Upper lobe of right lung (tissue), 1 donor: ENCODE measurements around the gene PARS2. TPM values are rescaled to one million over a fixed set of nuclear protein-coding genes. Genes with fewer than 3 reads are reported as not detected.
A peak's percentile ranks its signal among the peaks of the same experiment; 100 is the strongest.

Source experiments
- ATAC-seq: fragments of 200-7000 bp; cut with Tn5 transposase; one replicate; pipeline ENCODE4 v1.9.1; 2020; ENCODE audit warnings: mild to moderate bottlenecking, moderate library complexity
- DNase-seq: peaks from one replicate; pipeline ENCODE4 v3.0.0-alpha.2; 2020
- H3K27ac ChIP-seq: fragments of 200-600 bp; one replicate; pipeline ENCODE4 v1.8.0; 2022
- H3K27me3 ChIP-seq: fragments of 200-600 bp; one replicate; pipeline ENCODE4 v1.8.0; 2022; ENCODE audit warnings: mild to moderate bottlenecking
- H3K36me3 ChIP-seq: fragments of 200-600 bp; one replicate; pipeline ENCODE4 v1.8.0; 2022
- H3K4me1 ChIP-seq: fragments of 200-600 bp; one replicate; pipeline ENCODE4 v1.8.0; 2022
- H3K4me3 ChIP-seq: fragments of 200-600 bp; one replicate; pipeline ENCODE4 v1.8.0; 2022; ENCODE audit warnings: mild to moderate bottlenecking
- H3K9me3 ChIP-seq: fragments of 200-600 bp; one replicate; pipeline ENCODE4 v1.8.0; 2022
- CTCF ChIP-seq: fragments of 200-600 bp; IDR thresholded peaks from one replicate; pipeline ENCODE4 v1.8.0; 2022; ENCODE audit warnings: antibody characterized with exemption
- intact Hi-C: fragments of 100-400 bp; cut with DNase I; formaldehyde crosslinking; loops from one replicate; pipeline ENCODE4 v1.11.0; 2022
- total RNA-seq: library from RNA; stranded (reverse); fragmentation: NEBNext Ultra II Directional; extraction: Animal tissue kit (Norgen Biotek cat#: 25700); gene quantifications from one replicate; pipeline ENCODE4 v1.2.1, GENCODE V29; 2021
- donor health status: DM: no; HTN: yes; CAD: no; lungs with severe emphysema.

PARS2 gene
- total RNA-seq, 1 donor from 2014 or later: 3.5 TPM

GRCh38 chr1:54715493-54716298 is 48.6 kb downstream of the PARS2 start, which contains the start of gene TTC4:
TTC4 (plus strand) TSS chr1:54715861; CDS start chr1:54715909, 48 bp downstream.
- Histone ChIP-seq H3K27me3 (no peaks in the 10 kb centered on the region), H3K4me1 (peaks cover 9% of the 10 kb centered on the region), H3K36me3 (peaks cover 32% of the 10 kb centered on the region), H3K9me3 (no peaks in the 10 kb centered on the region), H3K4me3 (peak within 1 kb of the TSS; percentile 89), H3K27ac (peak within 1 kb of the TSS; percentile 84)
- ATAC-seq: peak; percentile 100
- DNase-seq: peak; percentile 93
- intact Hi-C loops: no loop called here
- TF ChIP-seq CTCF: no peak

- Histone ChIP-seq H3K4me3 (peak overlapping the region; percentile 89), H3K36me3 (peaks cover 25% of the 10 kb centered on the region), H3K4me1 (peaks cover 9% of the 10 kb centered on the region), H3K27me3 (no peaks in the 10 kb centered on the region), H3K9me3 (no peaks in the 10 kb centered on the region), H3K27ac (peak overlapping the region; percentile 84)
- TF ChIP-seq CTCF: no peak
- intact Hi-C loops: no loop called here
- DNase-seq (no peak), ATAC-seq (no peak)
Observed at GRCh38 chr1:54714881-54715492, 49.3 kb downstream of the PARS2 start.

- no peaks in the 10 kb centered on the region for H3K27me3 ChIP-seq
- H3K27ac ChIP-seq: no peak overlapping the region
- H3K4me1 ChIP-seq: peaks cover 4% of the 10 kb centered on the region
- DNase-seq (no peak), ATAC-seq (no peak)
- H3K4me3 ChIP-seq: no peak overlapping the region
- intact Hi-C loops: no loop called here
- TF ChIP-seq CTCF: no peak
- no peaks in the 10 kb centered on the region for H3K36me3 ChIP-seq
- no peaks in the 10 kb centered on the region for H3K9me3 ChIP-seq
Observed at GRCh38 chr1:54711536-54711935, 52.8 kb downstream of the PARS2 start.

- intact Hi-C loops: no loop called here
- H3K36me3 ChIP-seq: no peaks in the 10 kb centered on the region
- no peaks in the 10 kb centered on the region for H3K9me3 ChIP-seq
- H3K4me3 ChIP-seq: no peak overlapping the region
- H3K27ac ChIP-seq: no peak overlapping the region
- H3K4me1 ChIP-seq: no peaks in the 10 kb centered on the region
- no peaks in the 10 kb centered on the region for H3K27me3 ChIP-seq
- TF ChIP-seq CTCF: no peak
- DNase-seq (no peak), ATAC-seq (no peak)
Observed at GRCh38 chr1:54710841-54711240, 53.5 kb downstream of the PARS2 start.

- DNase-seq (no peak), ATAC-seq (no peak)
- no peak for TF ChIP-seq CTCF
- Histone ChIP-seq H3K4me3 (no peak overlapping the region), H3K4me1 (no peaks in the 10 kb centered on the region), H3K27ac (no peak overlapping the region), H3K36me3 (no peaks in the 10 kb centered on the region), H3K9me3 (no peaks in the 10 kb centered on the region), H3K27me3 (no peaks in the 10 kb centered on the region)
- intact Hi-C loops: no loop called here
Observed at GRCh38 chr1:54710434-54710833, 53.9 kb downstream of the PARS2 start.
